Measurements from ENCODE around the gene PDZRN3.

PDZRN3 gene

GRCh38 chr3:73600293-73600938 lies 24.3 kb downstream of the PDZRN3 start:
- no peak overlapping the region for H3K4ac ChIP-seq (ENCODE audit: low read depth, low read length)
- no peak overlapping the region for H2BK12ac ChIP-seq (ENCODE audit: low read length)
- H4K8ac ChIP-seq (ENCODE audit: low read depth, low read length): no peak overlapping the region
- no peak overlapping the region for H3K4me2 ChIP-seq (ENCODE audit: low read length)
- peaks cover 7 to 9% of the 10 kb centered on the region in 2 experiments for H3K36me3 ChIP-seq (ENCODE audit: control insufficient read depth in 1 of 2, insufficient read depth in 2 of 2, low read length in 2 of 2)
- H3K4me3 ChIP-seq (ENCODE audit: low read depth, low read length): no peak overlapping the region
- H2AK5ac ChIP-seq (ENCODE audit: low read length): no peak overlapping the region
- no peak overlapping the region for H4K12ac ChIP-seq (ENCODE audit: low read depth, low read length)
- peaks cover 13 to 17% of the 10 kb centered on the region in 2 experiments for H3K4me1 ChIP-seq (ENCODE audit: control insufficient read depth in 1 of 2, insufficient read depth in 2 of 2, low read length in 2 of 2)
- H3K9me3 ChIP-seq (ENCODE audit: insufficient read depth, low read depth, low read length): no peaks in the 10 kb centered on the region
- no peaks in the 10 kb centered on the region for H3K27me3 ChIP-seq (ENCODE audit: insufficient read depth, low read length)
- H3K14ac ChIP-seq (ENCODE audit: low read length): no peak overlapping the region
- no peak overlapping the region for H4K91ac ChIP-seq (ENCODE audit: low read depth, low read length)
- no peak overlapping the region for H3K23ac ChIP-seq (ENCODE audit: low read length)
- no peak overlapping the region for H3K9ac ChIP-seq (ENCODE audit: low read length)
- no peak overlapping the region for H2BK5ac ChIP-seq (ENCODE audit: low read depth, low read length, poor library complexity)
- no peak overlapping the region for H3K18ac ChIP-seq (ENCODE audit: low read length)
- H3K27ac ChIP-seq (ENCODE audit: low read depth, low read length): peak overlapping the region; percentile 42
- H3K79me2 ChIP-seq (ENCODE audit: control insufficient read depth, insufficient read depth, low read length, poor library complexity): no peaks in the 10 kb centered on the region
- WGBS (ENCODE audit: extremely low coverage, insufficient coverage, insufficient read length): no CpG with 5 or more reads among the region's 5 CpGs
- H3K79me1 ChIP-seq (ENCODE audit: low read length): peaks cover 4% of the 10 kb centered on the region
- H2BK120ac ChIP-seq (ENCODE audit: insufficient read depth, low read length, poor library complexity): no peak overlapping the region
- no peak for DNase-seq
- no peak overlapping the region for H2AFZ ChIP-seq (ENCODE audit: insufficient read depth, low read length, poor library complexity)

GRCh38 chr3:73599605-73600004 lies 25.1 kb downstream of the PDZRN3 start:
- Histone ChIP-seq H3K18ac (ENCODE audit: low read length) (no peak overlapping the region), H4K12ac (ENCODE audit: low read depth, low read length) (no peak overlapping the region), H3K79me1 (ENCODE audit: low read length) (peaks cover 4% of the 10 kb centered on the region), H3K9ac (ENCODE audit: low read length) (no peak overlapping the region), H3K14ac (ENCODE audit: low read length) (no peak overlapping the region), H2AK5ac (ENCODE audit: low read length) (no peak overlapping the region), H3K27me3 (ENCODE audit: insufficient read depth, low read length) (no peaks in the 10 kb centered on the region), H3K4ac (ENCODE audit: low read depth, low read length) (no peak overlapping the region), H2BK12ac (ENCODE audit: low read length) (no peak overlapping the region), H3K36me3 (ENCODE audit: control insufficient read depth in 1 of 2, insufficient read depth in 2 of 2, low read length in 2 of 2) (peaks cover 7 to 9% of the 10 kb centered on the region in 2 experiments), H3K9me3 (ENCODE audit: insufficient read depth, low read depth, low read length) (no peaks in the 10 kb centered on the region), H3K4me3 (ENCODE audit: low read depth, low read length) (no peak overlapping the region), H4K91ac (ENCODE audit: low read depth, low read length) (no peak overlapping the region), H3K4me1 (ENCODE audit: control insufficient read depth in 1 of 2, insufficient read depth in 2 of 2, low read length in 2 of 2) (peaks cover 10 to 17% of the 10 kb centered on the region in 2 experiments), H4K8ac (ENCODE audit: low read depth, low read length) (no peak overlapping the region), H2BK120ac (ENCODE audit: insufficient read depth, low read length, poor library complexity) (no peak overlapping the region), H3K4me2 (ENCODE audit: low read length) (no peak overlapping the region), H3K79me2 (ENCODE audit: control insufficient read depth, insufficient read depth, low read length, poor library complexity) (no peaks in the 10 kb centered on the region), H3K23ac (ENCODE audit: low read length) (no peak overlapping the region), H2AFZ (ENCODE audit: insufficient read depth, low read length, poor library complexity) (no peak overlapping the region), H3K27ac (ENCODE audit: low read depth, low read length) (no peak overlapping the region), H2BK5ac (ENCODE audit: low read depth, low read length, poor library complexity) (no peak overlapping the region)
- DNase-seq: no peak
- no CpG with 5 or more reads among the region's 3 CpGs for WGBS (ENCODE audit: extremely low coverage, insufficient coverage, insufficient read length)

GRCh38 chr3:73597476-73597875 lies 27.3 kb downstream of the PDZRN3 start:
- no peak overlapping the region for H4K91ac ChIP-seq (ENCODE audit: low read depth, low read length)
- H3K36me3 ChIP-seq (ENCODE audit: control insufficient read depth in 1 of 2, insufficient read depth in 2 of 2, low read length in 2 of 2): peaks cover 7 to 9% of the 10 kb centered on the region in 2 experiments
- no peak overlapping the region for H3K9ac ChIP-seq (ENCODE audit: low read length)
- H2BK5ac ChIP-seq (ENCODE audit: low read depth, low read length, poor library complexity): no peak overlapping the region
- no peaks in the 10 kb centered on the region for H3K79me2 ChIP-seq (ENCODE audit: control insufficient read depth, insufficient read depth, low read length, poor library complexity)
- H3K4me2 ChIP-seq (ENCODE audit: low read length): no peak overlapping the region
- no peak overlapping the region for H2BK12ac ChIP-seq (ENCODE audit: low read length)
- no peaks in the 10 kb centered on the region for H3K9me3 ChIP-seq (ENCODE audit: insufficient read depth, low read depth, low read length)
- peaks cover 4% of the 10 kb centered on the region for H3K79me1 ChIP-seq (ENCODE audit: low read length)
- no peak overlapping the region for H3K14ac ChIP-seq (ENCODE audit: low read length)
- H2AK5ac ChIP-seq (ENCODE audit: low read length): no peak overlapping the region
- no peak overlapping the region for H3K18ac ChIP-seq (ENCODE audit: low read length)
- no peak overlapping the region for H3K27ac ChIP-seq (ENCODE audit: low read depth, low read length)
- no peak overlapping the region for H2AFZ ChIP-seq (ENCODE audit: insufficient read depth, low read length, poor library complexity)
- peak overlapping the region; percentile 33 for H3K4ac ChIP-seq (ENCODE audit: low read depth, low read length)
- no peak overlapping the region for H4K8ac ChIP-seq (ENCODE audit: low read depth, low read length)
- H3K4me3 ChIP-seq (ENCODE audit: low read depth, low read length): no peak overlapping the region
- WGBS (ENCODE audit: extremely low coverage, insufficient coverage, insufficient read length): no CpG with 5 or more reads among the region's 3 CpGs
- H4K12ac ChIP-seq (ENCODE audit: low read depth, low read length): no peak overlapping the region
- no peak overlapping the region for H2BK120ac ChIP-seq (ENCODE audit: insufficient read depth, low read length, poor library complexity)
- H3K27me3 ChIP-seq (ENCODE audit: insufficient read depth, low read length): no peaks in the 10 kb centered on the region
- no peak for DNase-seq
- H3K4me1 ChIP-seq (ENCODE audit: control insufficient read depth in 1 of 2, insufficient read depth in 2 of 2, low read length in 2 of 2): peaks cover 7 to 12% of the 10 kb centered on the region in 2 experiments
- no peak overlapping the region for H3K23ac ChIP-seq (ENCODE audit: low read length)

GRCh38 chr3:73592154-73593144 lies 32.3 kb downstream of the PDZRN3 start:
- no peak for DNase-seq
- peaks cover 2 to 3% of the 10 kb centered on the region in 2 experiments for H3K36me3 ChIP-seq (ENCODE audit: control insufficient read depth in 1 of 2, insufficient read depth in 2 of 2, low read length in 2 of 2)
- H2BK12ac ChIP-seq (ENCODE audit: low read length): no peak overlapping the region
- no peak overlapping the region for H4K8ac ChIP-seq (ENCODE audit: low read depth, low read length)
- no peak overlapping the region for H2BK5ac ChIP-seq (ENCODE audit: low read depth, low read length, poor library complexity)
- H2AK5ac ChIP-seq (ENCODE audit: low read length): no peak overlapping the region
- H3K79me1 ChIP-seq (ENCODE audit: low read length): no peaks in the 10 kb centered on the region
- no peak overlapping the region for H3K9ac ChIP-seq (ENCODE audit: low read length)
- H2AFZ ChIP-seq (ENCODE audit: insufficient read depth, low read length, poor library complexity): no peak overlapping the region
- no CpG with 5 or more reads among the region's 11 CpGs for whole genome bisulfite sequencing (ENCODE audit: extremely low coverage, insufficient coverage, insufficient read length)
- H3K27ac ChIP-seq (ENCODE audit: low read depth, low read length): no peak overlapping the region
- no peaks in the 10 kb centered on the region for H3K9me3 ChIP-seq (ENCODE audit: insufficient read depth, low read depth, low read length)
- H3K4me3 ChIP-seq (ENCODE audit: low read depth, low read length): no peak overlapping the region
- no peak overlapping the region for H3K23ac ChIP-seq (ENCODE audit: low read length)
- H3K79me2 ChIP-seq (ENCODE audit: control insufficient read depth, insufficient read depth, low read length, poor library complexity): no peaks in the 10 kb centered on the region
- H2BK120ac ChIP-seq (ENCODE audit: insufficient read depth, low read length, poor library complexity): no peak overlapping the region
- H4K12ac ChIP-seq (ENCODE audit: low read depth, low read length): no peak overlapping the region
- H3K27me3 ChIP-seq (ENCODE audit: insufficient read depth, low read length): no peaks in the 10 kb centered on the region
- H3K18ac ChIP-seq (ENCODE audit: low read length): no peak overlapping the region
- no peak overlapping the region for H4K91ac ChIP-seq (ENCODE audit: low read depth, low read length)
- H3K4me1 ChIP-seq (ENCODE audit: control insufficient read depth in 1 of 2, insufficient read depth in 2 of 2, low read length in 2 of 2): no peaks in the 10 kb centered on the region
- no peak overlapping the region for H3K14ac ChIP-seq (ENCODE audit: low read length)
- H3K4me2 ChIP-seq (ENCODE audit: low read length): no peak overlapping the region
- no peak overlapping the region for H3K4ac ChIP-seq (ENCODE audit: low read depth, low read length)
